ENCODE results near the gene MAST4.

GRCh38 chr5:67045816-67046740 is 449.9 kb downstream of the MAST4 start:
- TF ChIP-seq EZH2 (IDR thresholded peaks at IDR 0.05; ENCODE audit: borderline replicate concordance, insufficient read depth, low read depth, low read length, poor library complexity, severe bottlenecking), result no peak
- TF ChIP-seq, protein P1, sequence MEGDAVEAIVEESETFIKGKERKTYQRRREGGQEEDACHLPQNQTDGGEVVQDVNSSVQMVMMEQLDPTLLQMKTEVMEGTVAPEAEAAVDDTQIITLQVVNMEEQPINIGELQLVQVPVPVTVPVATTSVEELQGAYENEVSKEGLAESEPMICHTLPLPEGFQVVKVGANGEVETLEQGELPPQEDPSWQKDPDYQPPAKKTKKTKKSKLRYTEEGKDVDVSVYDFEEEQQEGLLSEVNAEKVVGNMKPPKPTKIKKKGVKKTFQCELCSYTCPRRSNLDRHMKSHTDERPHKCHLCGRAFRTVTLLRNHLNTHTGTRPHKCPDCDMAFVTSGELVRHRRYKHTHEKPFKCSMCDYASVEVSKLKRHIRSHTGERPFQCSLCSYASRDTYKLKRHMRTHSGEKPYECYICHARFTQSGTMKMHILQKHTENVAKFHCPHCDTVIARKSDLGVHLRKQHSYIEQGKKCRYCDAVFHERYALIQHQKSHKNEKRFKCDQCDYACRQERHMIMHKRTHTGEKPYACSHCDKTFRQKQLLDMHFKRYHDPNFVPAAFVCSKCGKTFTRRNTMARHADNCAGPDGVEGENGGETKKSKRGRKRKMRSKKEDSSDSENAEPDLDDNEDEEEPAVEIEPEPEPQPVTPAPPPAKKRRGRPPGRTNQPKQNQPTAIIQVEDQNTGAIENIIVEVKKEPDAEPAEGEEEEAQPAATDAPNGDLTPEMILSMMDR (IDR thresholded peaks at IDR 0.05), result no peak

Measured in B cell (primary cell).